GM18873 (cell line): Measurements from ENCODE around the gene CALHM5.

Experiments
- ATAC-seq: cut with Tn5 transposase; IDR thresholded peaks from one replicate; pipeline ENCODE4 v1.9.1; 2021; ENCODE audit warnings: mild to moderate bottlenecking, moderate library complexity, moderate number of reproducible peaks; ENCODE audit not compliant: unreplicated experiment, low FRiP score

CALHM5 gene

GRCh38 chr6:116543149-116543548 lies 31.7 kb downstream of the CALHM5 start:
- no peak for ATAC-seq

GRCh38 chr6:116545651-116546050 lies 34.2 kb downstream of the CALHM5 start, which contains the start of gene TRAPPC3L:
Gene TRAPPC3L, minus strand, starts transcription at chr6:116545684. Its CDS starts 170 bp downstream, at chr6:116545514.
- ATAC-seq: no peak

- no peak for ATAC-seq
These were observed 35.9 kb downstream of the CALHM5 start for GRCh38 chr6:116547358-116547757.

GRCh38 chr6:116550796-116551195 lies 39.4 kb downstream of the CALHM5 start:
- no peak for ATAC-seq

GRCh38 chr6:116553451-116553850 lies 42.0 kb downstream of the CALHM5 start, which contains the start of gene CALHM4:
Gene CALHM4, plus strand, starts transcription at chr6:116553751. Its CDS starts 43 bp downstream, at chr6:116553794.
- ATAC-seq: no peak

GRCh38 chr6:116556065-116556464 lies 44.6 kb downstream of the CALHM5 start:
- ATAC-seq: no peak

GRCh38 chr6:116556814-116557415 lies 45.5 kb downstream of the CALHM5 start:
- ATAC-seq: no peak

- no peak for ATAC-seq
These were observed 46.5 kb downstream of the CALHM5 start for GRCh38 chr6:116557893-116558292.

GRCh38 chr6:116560130-116560529 lies 48.7 kb downstream of the CALHM5 start:
- no peak for ATAC-seq

- peak; percentile 72 for ATAC-seq
These were observed 50.1 kb downstream of the CALHM5 start for GRCh38 chr6:116561377-116562018.

GRCh38 chr6:116562019-116562403 lies 50.6 kb downstream of the CALHM5 start:
- ATAC-seq: no peak

GRCh38 chr6:116562614-116563013 lies 51.2 kb downstream of the CALHM5 start:
- no peak for ATAC-seq

GRCh38 chr6:116563830-116564229 lies 52.4 kb downstream of the CALHM5 start:
- no peak for ATAC-seq

GRCh38 chr6:116564311-116564710 lies 52.9 kb downstream of the CALHM5 start:
- no peak for ATAC-seq

GRCh38 chr6:116564921-116565872 lies 53.8 kb downstream of the CALHM5 start:
- no peak for ATAC-seq

GRCh38 chr6:116568111-116568510 lies 56.7 kb downstream of the CALHM5 start:
- no peak for ATAC-seq

- ATAC-seq: no peak
These were observed 57.6 kb downstream of the CALHM5 start for GRCh38 chr6:116568821-116569755.

GRCh38 chr6:116570856-116571682 lies 59.6 kb downstream of the CALHM5 start, which contains the start of gene RWDD1:
Gene RWDD1, plus strand, starts transcription at chr6:116571504. Its CDS starts 79 bp downstream, at chr6:116571583.
- ATAC-seq: peak; percentile 91

GRCh38 chr6:116571683-116572000 lies 60.2 kb downstream of the CALHM5 start:
- no peak for ATAC-seq
